ENCODE results near the gene TIGD6.

The TIGD6 gene

GRCh38 chr5:149963729-149964128, 36.7 kb downstream of the TIGD6 start:
- no peak for TF ChIP-seq CTCF (IDR thresholded peaks at IDR 0.05; ENCODE audit: low read depth, low read length, missing control alignments)
- DNase-seq (ENCODE audit: extremely low read depth, low read depth), result no peak

GRCh38 chr5:149962601-149963300, 37.7 kb downstream of the TIGD6 start:
- H3K4me3 ChIP-seq (replicated peaks; ENCODE audit: low read depth, low read length), result no peak overlapping the region
- TF ChIP-seq CTCF (IDR thresholded peaks at IDR 0.05; ENCODE audit: low read depth, low read length, missing control alignments), result no peak

More at GRCh38 chr5:149963729-149964128, 36.7 kb downstream of the TIGD6 start:
- H3K4me3 ChIP-seq (replicated peaks; ENCODE audit: low read depth, low read length), result no peak overlapping the region

GRCh38 chr5:149961957-149962409, 38.5 kb downstream of the TIGD6 start:
- TF ChIP-seq CTCF (IDR thresholded peaks at IDR 0.05; ENCODE audit: low read depth, low read length, missing control alignments), result peak; percentile 62
- H3K4me3 ChIP-seq (replicated peaks; ENCODE audit: low read depth, low read length), result no peak overlapping the region
- peak; percentile 52 for DNase-seq (ENCODE audit: extremely low read depth, low read depth)

More at GRCh38 chr5:149962601-149963300, 37.7 kb downstream of the TIGD6 start:
- no peak for DNase-seq (ENCODE audit: extremely low read depth, low read depth)

GRCh38 chr5:149961186-149961685, 39.2 kb downstream of the TIGD6 start:
- H3K4me3 ChIP-seq (replicated peaks; ENCODE audit: low read depth, low read length), result peak overlapping the region; percentile 62
- no peak for TF ChIP-seq CTCF (IDR thresholded peaks at IDR 0.05; ENCODE audit: low read depth, low read length, missing control alignments)
- no peak for DNase-seq (ENCODE audit: extremely low read depth, low read depth)

- DNase-seq (ENCODE audit: extremely low read depth, low read depth), result peak; percentile 93
- no peak for TF ChIP-seq CTCF (IDR thresholded peaks at IDR 0.05; ENCODE audit: low read depth, low read length, missing control alignments)
Observed at GRCh38 chr5:149960272-149961185, 39.9 kb downstream of the TIGD6 start, which contains the start of gene SLC26A2. SLC26A2 (plus strand) TSS chr5:149960758; CDS start chr5:149977653, 16,895 bp downstream.

GRCh38 chr5:149959406-149960236, 40.8 kb downstream of the TIGD6 start:
- peak overlapping the region; percentile 62 for H3K4me3 ChIP-seq (replicated peaks; ENCODE audit: low read depth, low read length)
- peak; percentile 58 for TF ChIP-seq CTCF (IDR thresholded peaks at IDR 0.05; ENCODE audit: low read depth, low read length, missing control alignments)
- peak; percentile 35 for DNase-seq (ENCODE audit: extremely low read depth, low read depth)

More at GRCh38 chr5:149960272-149961185, 39.9 kb downstream of the TIGD6 start, which contains the start of gene SLC26A2:
- H3K4me3 ChIP-seq (replicated peaks; ENCODE audit: low read depth, low read length), result peak within 1 kb of the TSS; percentile 62
